ENCODE data around the gene ZNF382. TPM values are rescaled to one million over a fixed set of nuclear protein-coding genes. Genes with fewer than 3 reads are reported as not detected.

Gene ZNF382
- total RNA-seq, 4 donors from 2014 or later, result 1.2 to 16.5 (median 7.3) TPM

GRCh38 chr19:36604656-36605100 is 435 bp upstream of the ZNF382 start:
- Histone ChIP-seq H3K9me3 (peaks cover 0 to 7% (median 0%) of the 10 kb centered on the region in 4 donors), H3K4me3 (peak overlapping the region; percentile 52 to 74 (median 64))
- peak; percentile 59 to 85 (median 83) for DNase-seq

GRCh38 chr19:36605877-36606478 is 865 bp downstream of the ZNF382 start:
- no peaks in the 10 kb centered on the region for H3K27me3 ChIP-seq
- peak overlapping the region; percentile 52 to 74 (median 64) for H3K4me3 ChIP-seq
- TF ChIP-seq POLR2A (IDR thresholded peaks at IDR 0.05), result no peak
- TF ChIP-seq CTCF (IDR thresholded peaks at IDR 0.05), result no peak
- H3K27ac ChIP-seq, result peak overlapping the region in 3 of 4 donors; percentile 66 to 84 (median 81)
- no peak for DNase-seq
- H3K9me3 ChIP-seq, result peaks cover 0 to 7% (median 0%) of the 10 kb centered on the region in 4 donors
- H3K4me1 ChIP-seq, result peaks cover 0 to 8% (median 0%) of the 10 kb centered on the region in 4 donors
- peaks cover 0 to 2% (median 0%) of the 10 kb centered on the region in 3 donors for H3K36me3 ChIP-seq

More at GRCh38 chr19:36604656-36605100, 435 bp upstream of the ZNF382 start:
- Histone ChIP-seq H3K27ac (peak overlapping the region; percentile 66 to 84 (median 76)), H3K36me3 (no peaks in the 10 kb centered on the region), H3K4me1 (peaks cover 0 to 8% (median 0%) of the 10 kb centered on the region in 4 donors), H3K27me3 (no peaks in the 10 kb centered on the region)
- TF ChIP-seq CTCF (IDR thresholded peaks at IDR 0.05) (no peak), POLR2A (IDR thresholded peaks at IDR 0.05) (no peak)

GRCh38 chr19:36627057-36627456 is 21.9 kb downstream of the ZNF382 start:
- no peak overlapping the region for H3K4me3 ChIP-seq
- no peak for TF ChIP-seq CTCF (IDR thresholded peaks at IDR 0.05)
- TF ChIP-seq POLR2A (IDR thresholded peaks at IDR 0.05), result no peak
- DNase-seq, result no peak
- peaks cover 0 to 9% (median 0%) of the 10 kb centered on the region in 3 donors for H3K36me3 ChIP-seq
- H3K9me3 ChIP-seq, result peaks cover 0 to 83% (median 21%) of the 10 kb centered on the region in 4 donors
- no peaks in the 10 kb centered on the region for H3K27me3 ChIP-seq
- no peaks in the 10 kb centered on the region for H3K4me1 ChIP-seq
- no peak overlapping the region for H3K27ac ChIP-seq

- no peak overlapping the region for H3K4me3 ChIP-seq
- DNase-seq, result no peak
- no peaks in the 10 kb centered on the region for H3K27me3 ChIP-seq
- peaks cover 0 to 99% (median 33%) of the 10 kb centered on the region in 4 donors for H3K9me3 ChIP-seq
- no peak overlapping the region for H3K27ac ChIP-seq
- H3K4me1 ChIP-seq, result no peaks in the 10 kb centered on the region
- peaks cover 0 to 26% (median 0%) of the 10 kb centered on the region in 3 donors for H3K36me3 ChIP-seq
- TF ChIP-seq CTCF (IDR thresholded peaks at IDR 0.05) (no peak), POLR2A (IDR thresholded peaks at IDR 0.05) (no peak)
Measured at GRCh38 chr19:36635342-36635741, 30.2 kb downstream of the ZNF382 start.

- TF ChIP-seq CTCF (IDR thresholded peaks at IDR 0.05) (no peak), POLR2A (IDR thresholded peaks at IDR 0.05) (no peak)
- peaks cover 0 to 100% (median 39%) of the 10 kb centered on the region in 4 donors for H3K9me3 ChIP-seq
Measured at GRCh38 chr19:36638862-36639510, 33.9 kb downstream of the ZNF382 start.

More at GRCh38 chr19:36638862-36639510, 33.9 kb downstream of the ZNF382 start:
- DNase-seq, result no peak
- H3K27ac ChIP-seq, result no peak overlapping the region
- H3K4me1 ChIP-seq, result no peaks in the 10 kb centered on the region
- H3K4me3 ChIP-seq, result no peak overlapping the region
- peaks cover 0 to 46% (median 0%) of the 10 kb centered on the region in 3 donors for H3K36me3 ChIP-seq
- no peaks in the 10 kb centered on the region for H3K27me3 ChIP-seq
